Breast epithelium (tissue), 3 donors: ENCODE measurements around the gene HDHD2.

ENCODE experiments used
- CTCF ChIP-seq, 3 donors: fragments of 450-650 bp; IDR thresholded peaks; one replicate each; pipeline ENCODE4 v1.5.1; 2016 to 2017; ENCODE audit warnings: antibody characterized with exemption in 3 of 3, mild to moderate bottlenecking in 3 of 3, moderate library complexity in 3 of 3
- POLR2A ChIP-seq: fragments of 450-650 bp; IDR thresholded peaks from one replicate; pipeline ENCODE4 v1.6.1; 2016; ENCODE audit warnings: antibody characterized with exemption, mild to moderate bottlenecking, moderate library complexity
- POLR2AphosphoS5 ChIP-seq, 3 donors: sonication (generic); formaldehyde crosslinking; IDR thresholded peaks; one replicate each; pipeline ENCODE4 v1.6.1; 2017; ENCODE audit warnings: antibody characterized with exemption in 3 of 3

- TF ChIP-seq CTCF (IDR thresholded peaks at IDR 0.05) (no peak), POLR2AphosphoS5 (IDR thresholded peaks at IDR 0.05) (no peak), POLR2A (no peak)
Measured at GRCh38 chr18:47075098-47075883, 75.0 kb downstream of the HDHD2 start.
